WERI-Rb-1 (cell line): Measurements from ENCODE around the gene CSE1L.
"Not testable (repeated sequence)": the region's sequence is repeated elsewhere in the genome, so short reads cannot be mapped to it uniquely, and the experiment has no call there.

ENCODE experiments used
- DNase-seq: peaks from one replicate; pipeline ENCODE4 v3.0.0-alpha.2; 2020
- H3K27ac ChIP-seq: fragments of 250-450 bp; sonication (Bioruptor Pico); 2 replicates; pipeline ENCODE4 v1.5.1; 2020; ENCODE audit warnings: mild to moderate bottlenecking, moderate library complexity
- H3K27me3 ChIP-seq: fragments of 250-450 bp; sonication (Bioruptor Pico); 2 replicates; pipeline ENCODE4 v1.5.1; 2021; ENCODE audit warnings: mild to moderate bottlenecking, low read depth, moderate library complexity; ENCODE audit not compliant: insufficient read depth, severe bottlenecking
- H3K36me3 ChIP-seq: fragments of 250-450 bp; sonication (Bioruptor Pico); 2 replicates; pipeline ENCODE4 v1.5.1; 2020; ENCODE audit warnings: mild to moderate bottlenecking, moderate library complexity
- H3K4me3 ChIP-seq: 2 replicates; pipeline ENCODE4 v1.5.1; 2011; ENCODE audit warnings: low read depth, mild to moderate bottlenecking, control low read depth, low read length
- H3K9me3 ChIP-seq: fragments of 250-450 bp; sonication (Bioruptor Pico); 2 replicates; pipeline ENCODE4 v1.5.1; 2021; ENCODE audit warnings: mild to moderate bottlenecking, moderate library complexity; ENCODE audit not compliant: severe bottlenecking
- CTCF ChIP-seq: IDR thresholded peaks from 2 replicates; pipeline ENCODE4 v1.5.1; 2011; ENCODE audit warnings: low read depth, mild to moderate bottlenecking, control low read depth, inconsistent platforms, low read length

Gene CSE1L

GRCh38 chr20:49118307-49118706 is 72.2 kb downstream of the CSE1L start:
- DNase-seq, result no peak
- Histone ChIP-seq H3K27ac (no peak overlapping the region), H3K9me3 (no peaks in the 10 kb centered on the region), H3K36me3 (peaks cover 85% of the 10 kb centered on the region), H3K27me3 (no peaks in the 10 kb centered on the region), H3K4me3 (no peak overlapping the region)
- no peak for TF ChIP-seq CTCF

- H3K27me3 ChIP-seq, result no peaks in the 10 kb centered on the region
- no peaks in the 10 kb centered on the region for H3K9me3 ChIP-seq
- peaks cover 86% of the 10 kb centered on the region for H3K36me3 ChIP-seq
- no peak overlapping the region for H3K4me3 ChIP-seq
- no peak for TF ChIP-seq CTCF
- DNase-seq, result no peak
- no peak overlapping the region for H3K27ac ChIP-seq
Observed at GRCh38 chr20:49119988-49120387, 73.9 kb downstream of the CSE1L start.

- Histone ChIP-seq H3K27ac (no peak overlapping the region), H3K4me3 (no peak overlapping the region), H3K36me3 (peaks cover 76% of the 10 kb centered on the region), H3K9me3 (no peaks in the 10 kb centered on the region), H3K27me3 (no peaks in the 10 kb centered on the region)
- DNase-seq, result no peak
- no peak for TF ChIP-seq CTCF
Observed at GRCh38 chr20:49122920-49123319, 76.8 kb downstream of the CSE1L start.

GRCh38 chr20:49123982-49124381 is 77.9 kb downstream of the CSE1L start:
- Histone ChIP-seq H3K27me3 (no peaks in the 10 kb centered on the region), H3K27ac (no peak overlapping the region), H3K9me3 (no peaks in the 10 kb centered on the region), H3K4me3 (no peak overlapping the region), H3K36me3 (peaks cover 68% of the 10 kb centered on the region)
- no peak for TF ChIP-seq CTCF
- DNase-seq, result no peak

GRCh38 chr20:49132995-49133478 is 86.9 kb downstream of the CSE1L start:
- Histone ChIP-seq H3K4me3 (no peak overlapping the region), H3K27ac (no peak overlapping the region), H3K27me3 (no peaks in the 10 kb centered on the region), H3K36me3 (peaks cover 45% of the 10 kb centered on the region), H3K9me3 (no peaks in the 10 kb centered on the region)
- peak; percentile 28; the same call in 1 of the 2 replicates for TF ChIP-seq CTCF
- DNase-seq, result no peak

GRCh38 chr20:49133571-49133970 is 87.5 kb downstream of the CSE1L start:
- no peaks in the 10 kb centered on the region for H3K9me3 ChIP-seq
- H3K36me3 ChIP-seq, result peaks cover 45% of the 10 kb centered on the region
- no peak for TF ChIP-seq CTCF
- DNase-seq, result no peak
- no peaks in the 10 kb centered on the region for H3K27me3 ChIP-seq
- H3K4me3 ChIP-seq, result no peak overlapping the region
- H3K27ac ChIP-seq, result no peak overlapping the region

GRCh38 chr20:49134797-49135196 is 88.7 kb downstream of the CSE1L start:
- H3K36me3 ChIP-seq, result peaks cover 50% of the 10 kb centered on the region
- H3K4me3 ChIP-seq, H3K9me3 ChIP-seq, DNase-seq, H3K27me3 ChIP-seq, H3K27ac ChIP-seq: not testable (repeated sequence)
